Breast epithelium (tissue), 3 donors: ENCODE data around the gene MND1.

Experiments
- CTCF ChIP-seq, 3 donors: fragments of 450-650 bp; IDR thresholded peaks; one replicate each; pipeline ENCODE4 v1.5.1; 2016 to 2017; ENCODE audit warnings: antibody characterized with exemption in 3 of 3, mild to moderate bottlenecking in 3 of 3, moderate library complexity in 3 of 3
- POLR2A ChIP-seq: fragments of 450-650 bp; IDR thresholded peaks from one replicate; pipeline ENCODE4 v1.6.1; 2016; ENCODE audit warnings: antibody characterized with exemption, mild to moderate bottlenecking, moderate library complexity

- TF ChIP-seq CTCF (IDR thresholded peaks at IDR 0.05) (no peak), POLR2A (no peak)
Measured at GRCh38 chr4:153452658-153453378, 108.3 kb downstream of the MND1 start.
